RWPE2 (cell line): Measurements from ENCODE around the gene DPP10.

ENCODE experiments used
- ATAC-seq: fragments of 200-7000 bp; cut with Tn5 transposase; 3 replicates; pipeline ENCODE4 v1.9.1; 2021; ENCODE audit warnings: low read depth
- DNase-seq: peaks from one replicate; pipeline ENCODE4 v3.0.0-alpha.2; 2020; ENCODE audit warnings: low spot score
- H3K27ac ChIP-seq: fragments of 450-650 bp; 2 replicates; pipeline ENCODE4 v1.5.1; 2017; ENCODE audit warnings: mild to moderate bottlenecking; ENCODE audit not compliant: poor library complexity, severe bottlenecking
- H3K27me3 ChIP-seq: fragments of 250-450 bp; sonication (Bioruptor Pico); 2 replicates; pipeline ENCODE4 v1.5.1; 2021; ENCODE audit warnings: mild to moderate bottlenecking, moderate library complexity; ENCODE audit not compliant: insufficient read depth, poor library complexity, severe bottlenecking
- H3K36me3 ChIP-seq: fragments of 250-450 bp; sonication (Bioruptor Pico); 2 replicates; pipeline ENCODE4 v1.5.1; 2020; ENCODE audit warnings: low read depth, mild to moderate bottlenecking, moderate library complexity
- H3K4me1 ChIP-seq: fragments of 250-450 bp; sonication (Bioruptor Pico); 2 replicates; pipeline ENCODE4 v1.5.1; 2021; ENCODE audit warnings: mild to moderate bottlenecking, moderate library complexity; ENCODE audit not compliant: insufficient read depth, poor library complexity, severe bottlenecking
- H3K4me3 ChIP-seq: fragments of 250-450 bp; sonication (Bioruptor Pico); 2 replicates; pipeline ENCODE4 v1.5.1; 2021; ENCODE audit warnings: mild to moderate bottlenecking, moderate library complexity; ENCODE audit not compliant: severe bottlenecking
- H3K9me3 ChIP-seq: fragments of 250-450 bp; sonication (Bioruptor Pico); 2 replicates; pipeline ENCODE4 v1.5.1; 2021; ENCODE audit warnings: mild to moderate bottlenecking, moderate library complexity; ENCODE audit not compliant: severe bottlenecking
- CTCF ChIP-seq: fragments of 450-650 bp; IDR thresholded peaks from one replicate; pipeline ENCODE4 v1.5.1; 2017; ENCODE audit warnings: mild to moderate bottlenecking, moderate library complexity; ENCODE audit not compliant: poor library complexity, severe bottlenecking

The DPP10 gene

GRCh38 chr2:114631146-114631545 lies 188.7 kb downstream of the DPP10 start:
- Histone ChIP-seq H3K36me3 (no peaks in the 10 kb centered on the region), H3K27ac (no peak overlapping the region), H3K9me3 (no peaks in the 10 kb centered on the region), H3K27me3 (peaks cover 6% of the 10 kb centered on the region), H3K4me1 (no peaks in the 10 kb centered on the region), H3K4me3 (no peak overlapping the region)
- no peak for ATAC-seq
- DNase-seq = no peak
- TF ChIP-seq CTCF = no peak

DNA sequence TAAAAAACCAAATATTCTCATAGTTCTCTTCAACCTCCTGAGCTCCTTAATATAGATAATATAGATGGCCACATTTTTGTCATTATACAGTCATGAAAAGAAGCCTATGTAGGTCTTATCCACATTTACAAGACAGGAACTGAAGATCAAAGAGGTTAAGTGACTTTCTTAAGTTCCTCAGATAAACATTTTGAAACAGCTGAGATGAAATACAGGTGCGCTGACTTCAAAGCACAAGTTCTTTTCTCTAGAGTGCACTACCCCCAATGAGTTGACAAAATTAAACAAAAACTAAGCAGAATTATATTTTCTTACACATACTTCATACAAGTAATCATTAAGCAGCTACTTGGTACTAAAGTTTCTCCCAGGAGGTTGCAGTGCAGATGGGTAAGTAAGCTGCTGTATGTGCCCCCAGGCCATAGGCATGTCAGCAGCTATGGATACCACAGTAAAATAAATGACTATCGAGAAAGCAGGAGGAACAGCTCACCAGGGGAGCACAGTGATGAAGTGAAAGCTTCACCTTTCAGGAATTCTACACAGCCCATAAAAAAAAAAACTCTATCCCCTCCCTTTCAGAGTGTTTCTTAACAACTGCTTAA lies 199.8 kb downstream of the DPP10 start:
- Histone ChIP-seq H3K36me3 (no peaks in the 10 kb centered on the region), H3K27me3 (no peaks in the 10 kb centered on the region), H3K27ac (no peak overlapping the region), H3K4me3 (no peak overlapping the region), H3K4me1 (no peaks in the 10 kb centered on the region), H3K9me3 (no peaks in the 10 kb centered on the region)
- ATAC-seq (no peak), DNase-seq (no peak)
- TF ChIP-seq CTCF = no peak

GRCh38 chr2:114642988-114643553 lies 200.6 kb downstream of the DPP10 start:
- Histone ChIP-seq H3K9me3 (no peaks in the 10 kb centered on the region), H3K27ac (no peak overlapping the region), H3K4me1 (no peaks in the 10 kb centered on the region), H3K4me3 (no peak overlapping the region), H3K27me3 (no peaks in the 10 kb centered on the region), H3K36me3 (no peaks in the 10 kb centered on the region)
- DNase-seq (no peak), ATAC-seq (no peak)
- no peak for TF ChIP-seq CTCF

- ATAC-seq (no peak), DNase-seq (no peak)
- no peaks in the 10 kb centered on the region for H3K9me3 ChIP-seq
- no peaks in the 10 kb centered on the region for H3K4me1 ChIP-seq
- no peak overlapping the region for H3K27ac ChIP-seq
- no peak for TF ChIP-seq CTCF
- H3K36me3 ChIP-seq = no peaks in the 10 kb centered on the region
- H3K4me3 ChIP-seq = no peak overlapping the region
- peaks cover 16% of the 10 kb centered on the region for H3K27me3 ChIP-seq
These were observed 209.5 kb downstream of the DPP10 start for GRCh38 chr2:114651933-114652332.

- Histone ChIP-seq H3K36me3 (no peaks in the 10 kb centered on the region), H3K9me3 (no peaks in the 10 kb centered on the region), H3K4me3 (no peak overlapping the region), H3K27ac (no peak overlapping the region), H3K4me1 (no peaks in the 10 kb centered on the region), H3K27me3 (peaks cover 31% of the 10 kb centered on the region)
- DNase-seq (no peak), ATAC-seq (no peak)
- TF ChIP-seq CTCF = no peak
These were observed 217.4 kb downstream of the DPP10 start for GRCh38 chr2:114659880-114660279.
